Measurements from ENCODE around the gene NPL. TPM values are rescaled to one million over a fixed set of nuclear protein-coding genes. Genes with fewer than 3 reads are reported as not detected.

NPL gene
- total RNA-seq, 1 donor from 2014 or later = 1.3 TPM

DNA sequence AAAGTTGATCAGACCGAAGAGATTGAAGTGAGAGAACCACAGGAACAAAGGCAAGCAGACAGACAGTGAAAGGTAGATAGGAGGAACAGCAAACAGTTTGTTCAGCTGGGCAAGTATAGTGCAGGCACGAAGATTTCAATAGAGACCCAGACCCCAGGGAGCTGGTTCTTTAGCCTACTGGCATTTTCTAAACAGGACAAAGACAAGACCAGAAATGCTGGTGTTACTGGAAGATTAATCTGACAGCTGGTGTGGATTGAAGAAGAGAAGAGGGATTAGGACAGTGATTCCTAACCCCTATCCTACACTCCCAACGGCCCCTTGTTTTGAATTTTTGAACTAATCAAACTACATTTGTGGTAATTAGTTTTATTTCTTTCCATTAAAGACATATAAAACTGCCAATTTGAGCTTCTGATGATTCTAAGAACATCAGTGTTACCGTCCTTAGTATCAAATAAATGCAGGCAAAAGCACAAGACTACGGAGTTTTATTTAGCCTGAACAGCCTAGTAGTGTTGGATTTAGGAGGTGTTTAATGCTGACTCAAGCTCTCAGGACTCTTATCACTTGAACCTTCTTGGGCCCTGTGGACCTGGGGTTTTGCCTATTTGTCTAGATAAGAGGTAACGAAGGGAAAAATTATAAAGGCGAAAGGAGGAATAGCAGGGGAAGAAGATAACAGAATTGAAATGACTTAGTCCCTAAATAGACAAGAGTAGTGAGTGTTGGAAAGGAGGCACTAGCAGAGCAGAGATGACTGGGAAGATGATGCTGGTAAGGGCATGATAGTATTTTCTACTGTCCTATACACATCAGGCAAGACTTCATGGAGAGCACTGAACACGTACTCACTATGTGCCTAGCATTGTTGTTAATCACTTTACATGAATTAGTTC is 2.0 kb downstream of the NPL start:
- peaks cover 5% of the 10 kb centered on the region for H3F3A ChIP-seq (ENCODE audit: low read depth)
- peak; percentile 20 for DNase-seq (ENCODE audit: low spot score)

DNA sequence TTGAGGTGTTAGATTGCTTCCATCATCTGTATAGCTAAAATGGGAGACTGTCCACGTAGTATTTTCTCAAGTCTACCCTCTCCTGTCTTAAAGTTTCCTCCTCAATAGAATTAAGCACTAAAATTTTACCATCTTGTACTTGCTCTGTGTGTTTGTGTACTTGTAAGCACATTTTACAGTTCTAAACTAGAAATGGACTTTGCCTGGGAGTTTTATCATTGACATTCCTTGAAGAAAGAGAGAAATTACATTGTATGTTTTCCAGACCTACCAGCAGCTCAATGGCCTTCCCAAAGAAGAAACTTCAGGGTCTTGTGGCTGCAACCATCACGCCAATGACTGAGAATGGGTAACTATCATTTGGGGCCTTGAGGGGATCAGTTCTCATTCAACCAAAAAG is 4.5 kb downstream of the NPL start:
- H3K36me3 Mint-ChIP-seq = no peaks in the 10 kb centered on the region
- no peak overlapping the region for H3K27ac Mint-ChIP-seq
- no peaks in the 10 kb centered on the region for H3K36me3 ChIP-seq
- no peak overlapping the region for H2AFZ ChIP-seq (replicated peaks)
- H3K27ac ChIP-seq = no peak overlapping the region
- no peak overlapping the region for H3K4me2 ChIP-seq
- peaks cover 2% of the 10 kb centered on the region for H3K4me1 Mint-ChIP-seq
- H3K79me2 ChIP-seq (ENCODE audit: low read depth) = no peaks in the 10 kb centered on the region
- peaks cover 7% of the 10 kb centered on the region for H3K4me1 ChIP-seq
- H3K9me3 ChIP-seq (ENCODE audit: low read depth) = no peaks in the 10 kb centered on the region
- no peak overlapping the region for H3K4me3 Mint-ChIP-seq
- no peak overlapping the region for H3K4me3 ChIP-seq
- H3K9me3 Mint-ChIP-seq = no peaks in the 10 kb centered on the region
- no peak for DNase-seq (ENCODE audit: low spot score)
- peaks cover 16% of the 10 kb centered on the region for H3K27me3 Mint-ChIP-seq (ENCODE audit: insufficient read depth, low read depth)
- no peaks in the 10 kb centered on the region for H4K20me1 ChIP-seq (ENCODE audit: low read depth)
- TF ChIP-seq, protein P1, sequence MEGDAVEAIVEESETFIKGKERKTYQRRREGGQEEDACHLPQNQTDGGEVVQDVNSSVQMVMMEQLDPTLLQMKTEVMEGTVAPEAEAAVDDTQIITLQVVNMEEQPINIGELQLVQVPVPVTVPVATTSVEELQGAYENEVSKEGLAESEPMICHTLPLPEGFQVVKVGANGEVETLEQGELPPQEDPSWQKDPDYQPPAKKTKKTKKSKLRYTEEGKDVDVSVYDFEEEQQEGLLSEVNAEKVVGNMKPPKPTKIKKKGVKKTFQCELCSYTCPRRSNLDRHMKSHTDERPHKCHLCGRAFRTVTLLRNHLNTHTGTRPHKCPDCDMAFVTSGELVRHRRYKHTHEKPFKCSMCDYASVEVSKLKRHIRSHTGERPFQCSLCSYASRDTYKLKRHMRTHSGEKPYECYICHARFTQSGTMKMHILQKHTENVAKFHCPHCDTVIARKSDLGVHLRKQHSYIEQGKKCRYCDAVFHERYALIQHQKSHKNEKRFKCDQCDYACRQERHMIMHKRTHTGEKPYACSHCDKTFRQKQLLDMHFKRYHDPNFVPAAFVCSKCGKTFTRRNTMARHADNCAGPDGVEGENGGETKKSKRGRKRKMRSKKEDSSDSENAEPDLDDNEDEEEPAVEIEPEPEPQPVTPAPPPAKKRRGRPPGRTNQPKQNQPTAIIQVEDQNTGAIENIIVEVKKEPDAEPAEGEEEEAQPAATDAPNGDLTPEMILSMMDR (IDR thresholded peaks at IDR 0.05) = no peak
- TF ChIP-seq EZH2 (IDR thresholded peaks at IDR 0.05) (no peak), EZH2phosphoT487 (IDR thresholded peaks at IDR 0.05) (no peak)
- H3K9ac ChIP-seq = no peak overlapping the region
- peaks cover 5% of the 10 kb centered on the region for H3F3A ChIP-seq (ENCODE audit: low read depth)
- peaks cover 21% of the 10 kb centered on the region for H3K27me3 ChIP-seq

More for the DNA sequence above, 2.0 kb downstream of the NPL start:
- Mint-ChIP-seq H3K27ac (no peak overlapping the region), H3K4me1 (peaks cover 13% of the 10 kb centered on the region), H3K9me3 (no peaks in the 10 kb centered on the region), H3K36me3 (no peaks in the 10 kb centered on the region), H3K4me3 (no peak overlapping the region), H3K27me3 (ENCODE audit: insufficient read depth, low read depth) (peaks cover 25% of the 10 kb centered on the region)
- Histone ChIP-seq H3K9me3 (ENCODE audit: low read depth) (no peaks in the 10 kb centered on the region), H3K27me3 (peaks cover 44% of the 10 kb centered on the region), H3K4me3 (no peak overlapping the region), H3K79me2 (ENCODE audit: low read depth) (no peaks in the 10 kb centered on the region), H3K4me1 (peaks cover 7% of the 10 kb centered on the region), H3K36me3 (no peaks in the 10 kb centered on the region), H3K9ac (no peak overlapping the region), H3K4me2 (no peak overlapping the region), H4K20me1 (ENCODE audit: low read depth) (no peaks in the 10 kb centered on the region), H3K27ac (no peak overlapping the region), H2AFZ (replicated peaks) (no peak overlapping the region)
- no peak for TF ChIP-seq EZH2phosphoT487 (IDR thresholded peaks at IDR 0.05)

DNA sequence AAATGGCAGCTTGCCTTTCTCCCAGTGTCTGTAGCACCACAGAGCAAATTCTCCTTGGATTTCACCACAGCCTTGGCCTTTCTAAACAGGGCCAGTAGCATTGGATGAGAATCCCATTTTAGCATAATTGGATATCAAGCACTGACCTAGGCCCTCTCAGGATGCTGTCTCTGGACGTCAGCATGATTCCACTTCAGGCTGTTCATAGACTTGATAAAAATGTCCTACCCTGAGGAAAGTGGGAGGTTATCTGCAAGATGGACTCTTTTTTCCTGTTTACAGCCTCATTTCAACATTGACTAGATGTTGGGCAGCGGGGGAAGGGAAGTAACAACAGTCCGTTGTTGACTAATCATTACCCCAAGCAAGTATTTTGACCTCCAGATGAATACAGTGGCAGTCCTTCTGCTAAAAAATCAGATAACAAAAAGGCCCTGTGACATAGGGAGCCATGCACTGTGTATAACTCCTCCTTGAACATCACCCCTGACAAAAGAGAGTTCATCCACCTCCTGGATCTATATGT is 5.2 kb downstream of the NPL start:
- Mint-ChIP-seq H3K4me3 (no peak overlapping the region), H3K4me1 (peaks cover 4% of the 10 kb centered on the region), H3K9me3 (no peaks in the 10 kb centered on the region), H3K27me3 (ENCODE audit: insufficient read depth, low read depth) (peaks cover 13% of the 10 kb centered on the region), H3K36me3 (no peaks in the 10 kb centered on the region), H3K27ac (no peak overlapping the region)
- Histone ChIP-seq H4K20me1 (ENCODE audit: low read depth) (no peaks in the 10 kb centered on the region), H3K4me2 (no peak overlapping the region), H3K4me1 (peaks cover 10% of the 10 kb centered on the region), H3K9me3 (ENCODE audit: low read depth) (no peaks in the 10 kb centered on the region), H3K27ac (no peak overlapping the region), H3K9ac (no peak overlapping the region), H2AFZ (replicated peaks) (no peak overlapping the region), H3K36me3 (no peaks in the 10 kb centered on the region), H3K27me3 (peaks cover 14% of the 10 kb centered on the region), H3F3A (ENCODE audit: low read depth) (peaks cover 5% of the 10 kb centered on the region), H3K4me3 (no peak overlapping the region), H3K79me2 (ENCODE audit: low read depth) (no peaks in the 10 kb centered on the region)
- DNase-seq (ENCODE audit: low spot score) = no peak
- TF ChIP-seq EZH2phosphoT487 (IDR thresholded peaks at IDR 0.05) = no peak
- no peak for TF ChIP-seq EZH2 (IDR thresholded peaks at IDR 0.05)
- TF ChIP-seq, protein P1 (IDR thresholded peaks at IDR 0.05) = no peak

Measured in neural progenitor cell (in vitro differentiated cells).